ENCODE data around the gene MED16.
"Not testable (repeated sequence)": the region's sequence is repeated elsewhere in the genome, so short reads cannot be mapped to it uniquely, and the experiment has no call there.

The MED16 gene

DNA sequence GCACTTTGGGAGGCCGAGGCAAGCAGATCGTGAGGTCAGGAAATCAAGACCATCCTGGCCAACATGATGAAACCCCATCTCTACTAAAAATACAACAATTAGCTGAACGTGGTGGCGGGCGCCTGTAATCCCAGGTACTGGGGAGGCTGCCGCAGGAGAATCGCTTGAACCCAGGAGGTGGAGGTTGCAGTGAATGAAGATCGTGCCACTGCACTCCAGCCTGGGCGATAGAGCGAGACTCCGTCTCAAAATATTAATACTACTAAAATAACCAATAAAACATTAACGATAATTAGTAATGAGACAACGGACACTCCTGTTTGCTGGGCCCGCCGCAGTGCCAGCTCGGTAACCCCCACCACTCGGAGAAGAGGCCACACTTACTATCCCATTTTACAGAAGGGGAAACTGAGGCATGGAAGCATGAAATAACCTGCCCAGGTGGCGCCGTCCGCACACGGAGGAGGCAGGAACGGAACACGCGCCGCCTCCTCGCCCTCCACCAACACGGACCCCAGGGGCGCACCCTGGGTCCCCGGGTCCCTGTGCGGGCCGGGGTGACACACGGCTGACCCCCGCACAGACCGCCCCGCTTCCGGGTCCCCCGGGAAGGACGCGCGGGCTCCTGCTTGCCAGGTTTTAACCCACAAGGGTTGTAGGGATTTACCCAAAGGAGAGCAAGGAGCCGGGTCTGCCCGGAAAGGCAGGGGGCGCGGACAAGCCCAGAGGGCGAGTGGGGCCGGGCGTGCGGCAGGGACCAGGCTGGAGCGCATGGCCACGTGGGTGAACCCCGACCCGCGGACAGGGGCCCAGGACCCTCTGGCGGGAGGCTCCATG, 18.4 kb upstream of the MED16 start:
- DNase-seq (ENCODE audit: low read depth), result no peak

DNA sequence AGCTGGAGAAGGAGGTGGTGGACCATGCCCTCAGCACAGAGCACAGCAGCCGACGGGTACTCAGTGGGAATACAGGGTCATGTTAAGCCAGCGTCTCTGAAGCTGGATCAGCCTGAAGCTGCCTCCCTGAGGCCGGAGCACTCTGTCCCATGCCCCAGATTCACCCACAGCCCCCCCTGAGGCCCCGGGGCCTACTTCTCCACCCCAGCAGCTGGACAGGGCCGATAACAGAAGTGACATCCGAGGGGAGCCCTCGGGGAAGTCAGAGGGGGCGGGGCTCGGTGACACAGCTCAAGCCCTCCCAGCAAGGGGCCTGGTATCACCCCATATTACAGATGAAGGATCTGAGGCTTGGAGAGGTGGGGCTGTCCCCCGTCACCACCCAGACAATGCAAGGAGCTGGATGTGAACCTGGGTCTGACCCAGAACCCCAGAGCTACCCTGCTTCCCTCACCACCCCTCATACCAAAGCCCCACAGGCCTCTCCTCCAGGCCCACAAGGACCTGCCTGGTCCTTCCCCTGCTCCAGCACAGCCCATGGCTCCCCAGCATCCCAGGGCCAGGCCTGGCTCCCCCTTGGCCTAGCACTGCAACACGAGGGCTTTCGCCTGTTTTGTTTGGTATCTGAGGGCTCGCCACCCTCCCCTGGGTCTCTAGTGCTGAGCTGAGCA, 14.3 kb upstream of the MED16 start:
- DNase-seq (ENCODE audit: low read depth), result no peak

DNA sequence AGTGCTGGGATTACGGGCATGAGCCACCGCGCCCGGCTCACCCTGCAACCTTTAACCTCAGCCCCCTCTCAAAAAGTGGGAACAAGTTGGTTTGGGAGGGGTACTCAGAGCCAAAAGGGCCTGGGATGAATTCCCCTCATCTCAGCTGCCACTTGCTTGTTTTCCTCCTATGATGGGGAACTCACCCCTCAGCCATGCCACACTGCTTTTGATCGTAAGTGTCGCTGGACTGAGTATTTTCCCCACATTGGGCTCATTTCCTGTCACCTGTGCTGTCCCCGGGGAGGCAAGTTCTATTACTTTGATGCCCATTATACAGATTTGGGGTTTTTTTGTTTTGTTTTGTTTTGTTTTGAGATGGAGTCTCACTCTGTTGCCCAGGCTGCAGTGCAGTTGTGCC, 13.5 kb upstream of the MED16 start:
- no peak for DNase-seq (ENCODE audit: low read depth)

DNA sequence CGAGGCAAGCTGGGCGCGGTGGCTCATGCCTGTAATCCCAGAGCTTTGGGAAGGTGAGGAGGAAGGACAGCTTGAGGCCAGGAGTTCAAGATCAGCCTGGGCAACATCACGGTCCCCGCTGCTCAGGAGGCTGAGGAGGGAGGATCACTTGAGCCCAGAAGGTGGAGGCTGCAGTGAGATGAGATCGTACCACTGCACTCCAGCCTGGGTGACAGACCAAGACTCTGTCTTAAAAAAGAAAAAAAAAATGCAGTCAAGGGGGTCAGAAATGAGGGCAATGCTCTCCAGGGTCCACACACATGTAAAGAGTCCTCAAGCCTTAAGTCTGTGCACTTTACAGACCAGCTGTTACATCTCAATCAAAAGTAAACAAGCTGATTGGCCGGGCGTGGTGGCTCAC, 11.6 kb upstream of the MED16 start:
- no peak for DNase-seq (ENCODE audit: low read depth)

DNA sequence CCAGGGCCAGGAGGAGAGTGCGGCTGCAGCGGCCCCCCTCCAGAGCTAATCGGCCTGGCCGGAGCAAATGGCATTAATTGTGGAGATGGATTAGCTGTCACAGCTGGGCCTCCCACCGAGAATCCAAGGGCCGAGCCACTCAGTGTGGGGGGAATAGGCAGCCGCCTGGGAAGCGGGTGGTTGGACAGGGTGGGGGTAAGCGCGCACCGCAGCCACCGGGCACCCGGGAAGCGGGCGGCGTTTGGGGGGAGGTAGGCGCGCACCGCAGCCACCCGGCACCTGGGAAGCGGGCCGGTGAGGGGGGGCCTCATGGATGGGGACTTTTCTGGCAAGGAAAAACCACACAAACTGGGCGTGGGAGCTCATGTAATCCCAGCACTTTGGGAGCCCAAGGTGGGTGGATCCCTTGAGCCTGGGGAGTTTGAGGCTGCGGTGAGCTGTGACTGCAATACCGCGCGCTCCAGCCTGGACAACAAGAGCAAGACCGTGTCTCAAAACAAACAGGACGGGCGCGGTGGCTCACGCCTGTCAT, 10.3 kb upstream of the MED16 start:
- DNase-seq (ENCODE audit: low read depth), result no peak

DNA sequence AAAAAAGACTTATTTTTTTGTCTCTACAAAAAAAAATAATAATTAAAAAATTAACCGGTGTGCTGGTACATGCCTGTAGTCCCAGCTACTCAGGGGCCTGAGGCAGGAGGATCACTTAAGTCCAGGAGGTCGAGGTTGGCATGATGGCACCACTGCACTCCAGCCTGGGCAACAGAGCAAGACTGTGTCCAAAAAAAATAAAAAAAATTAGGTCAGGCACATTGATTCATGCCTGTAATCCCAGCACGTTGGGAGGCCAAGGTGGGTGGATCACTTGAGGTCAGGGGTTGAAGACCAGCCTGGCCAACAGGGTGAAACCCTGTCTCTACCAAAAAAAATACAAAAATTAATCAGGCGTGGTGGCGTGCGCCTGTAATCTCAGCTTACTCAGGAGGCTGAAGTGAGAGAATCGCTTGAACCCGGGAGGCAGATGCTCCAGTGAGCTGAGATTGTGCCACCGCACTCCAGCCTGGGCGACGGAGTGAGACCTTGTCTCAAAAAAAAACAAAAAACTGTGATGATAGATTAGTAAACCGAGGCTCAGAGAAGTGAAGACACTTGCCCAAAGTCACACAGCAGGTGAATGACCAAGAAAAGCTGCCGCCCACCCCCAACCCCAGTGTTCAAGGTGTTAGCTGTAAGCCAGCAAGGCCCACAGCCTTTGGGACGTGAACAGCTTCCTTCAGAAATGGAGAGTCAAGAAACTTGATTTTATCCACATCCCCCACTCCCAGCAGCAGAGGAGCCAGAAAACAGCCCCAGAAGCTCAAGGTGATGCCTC, 9.6 kb upstream of the MED16 start:
- no peak for DNase-seq (ENCODE audit: low read depth)

DNA sequence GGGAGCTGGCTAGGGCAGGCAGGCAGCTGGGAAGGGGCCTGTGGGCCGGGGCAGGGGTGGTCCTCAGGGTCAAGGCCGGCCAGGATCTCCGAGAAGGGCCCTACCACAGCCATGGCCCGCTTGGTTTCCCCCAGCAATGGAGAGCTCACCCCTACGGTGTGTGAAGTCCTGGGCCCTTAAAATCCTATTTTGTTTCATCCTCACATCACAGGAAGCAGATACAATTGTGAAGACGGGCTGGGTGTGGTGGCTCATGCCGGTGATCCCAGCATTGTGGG, 9.0 kb upstream of the MED16 start:
- no peak for DNase-seq (ENCODE audit: low read depth)

DNA sequence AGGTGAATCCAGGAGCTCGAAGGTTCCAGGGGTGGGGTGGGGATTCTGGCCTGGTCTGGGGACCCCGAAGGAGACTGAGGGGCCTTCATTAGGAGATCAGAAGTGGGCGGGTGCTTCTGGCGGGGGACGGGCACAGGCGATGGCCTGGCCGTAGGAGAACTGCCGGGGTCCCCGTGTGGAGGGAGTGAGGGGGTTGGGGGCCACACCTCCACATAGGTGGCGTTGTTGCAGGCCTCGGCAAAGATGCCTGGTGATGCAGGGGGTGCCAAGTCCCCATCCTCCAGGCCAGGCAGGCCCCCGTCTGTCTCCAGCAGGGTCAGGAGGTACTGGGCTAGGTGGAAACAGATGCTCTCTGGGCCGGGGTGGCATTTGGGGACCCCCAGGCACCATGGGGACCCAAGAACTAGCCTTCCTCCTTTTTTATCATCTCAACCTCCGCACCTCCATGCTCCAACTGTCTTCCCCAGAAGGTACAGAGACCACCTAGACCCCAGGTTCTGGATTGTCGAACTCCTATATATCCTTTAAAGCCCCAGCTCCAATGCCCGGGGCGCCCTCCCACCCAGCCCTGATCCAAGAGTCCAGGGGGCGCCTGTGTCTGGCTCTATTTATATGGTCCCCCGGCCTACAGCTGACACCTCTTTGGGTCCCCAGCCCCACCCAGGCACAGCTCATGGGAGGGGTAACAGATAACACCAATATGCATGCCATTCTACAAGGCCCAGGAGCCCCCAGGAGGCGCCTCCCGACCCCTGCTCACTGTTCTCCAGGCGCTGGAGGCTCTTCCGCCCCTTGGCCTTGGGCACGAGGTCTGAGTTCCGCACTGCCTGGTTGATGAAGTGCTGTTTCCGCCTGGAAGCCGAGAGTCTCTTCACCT, 8.5 kb upstream of the MED16 start:
- no peak for DNase-seq (ENCODE audit: low read depth)

DNA sequence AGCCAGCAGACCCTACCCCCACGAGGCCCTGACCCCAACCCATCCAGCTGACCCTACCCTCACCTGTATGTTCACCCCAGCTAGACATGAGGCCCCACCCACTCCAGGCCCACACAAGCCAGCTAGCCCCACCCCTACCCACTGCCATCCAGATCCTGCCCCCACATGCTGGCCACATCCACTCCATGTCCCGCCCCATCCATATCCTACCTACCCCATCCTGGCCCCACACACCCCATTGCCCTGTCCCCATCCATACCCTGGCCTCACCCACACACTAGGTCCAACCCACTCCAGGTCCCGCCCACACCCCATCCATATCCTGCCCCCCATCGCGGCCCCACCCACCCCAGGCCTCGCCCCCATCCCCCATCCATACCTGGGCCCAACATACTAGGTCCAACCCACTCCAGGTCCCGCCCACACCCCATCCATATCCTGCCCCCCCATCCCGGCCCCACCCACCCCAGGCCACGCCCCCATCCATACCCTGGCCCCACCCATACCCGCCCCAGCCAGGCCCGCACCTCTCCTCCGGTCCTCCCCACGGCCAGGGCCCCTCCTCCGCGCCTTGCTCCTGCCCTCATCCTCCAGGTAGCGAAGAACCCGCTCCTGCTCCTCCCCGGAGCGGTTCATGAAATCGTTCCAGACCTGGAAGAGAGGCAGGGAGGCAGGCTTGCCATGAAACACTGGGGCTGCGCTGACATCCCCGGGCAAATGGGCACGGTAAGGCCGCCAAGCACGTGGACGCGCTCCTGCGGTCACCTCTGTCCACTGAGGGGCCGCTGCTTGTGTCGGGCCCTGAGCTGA, 7.5 kb upstream of the MED16 start:
- DNase-seq (ENCODE audit: low read depth), result no peak

DNA sequence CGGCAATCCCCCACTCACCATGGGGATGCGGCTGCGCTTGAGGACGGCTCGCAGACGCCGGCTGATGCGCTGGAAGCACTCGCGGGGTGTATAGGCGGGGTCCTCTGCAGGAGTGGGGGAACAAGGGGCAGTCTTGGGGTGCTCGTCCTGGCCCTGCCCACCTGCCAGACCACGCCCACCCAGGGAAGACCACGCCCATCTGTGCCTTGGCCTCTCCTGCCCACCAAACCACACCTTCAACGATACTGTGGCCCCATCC, 7.0 kb upstream of the MED16 start:
- no peak for DNase-seq (ENCODE audit: low read depth)

DNA sequence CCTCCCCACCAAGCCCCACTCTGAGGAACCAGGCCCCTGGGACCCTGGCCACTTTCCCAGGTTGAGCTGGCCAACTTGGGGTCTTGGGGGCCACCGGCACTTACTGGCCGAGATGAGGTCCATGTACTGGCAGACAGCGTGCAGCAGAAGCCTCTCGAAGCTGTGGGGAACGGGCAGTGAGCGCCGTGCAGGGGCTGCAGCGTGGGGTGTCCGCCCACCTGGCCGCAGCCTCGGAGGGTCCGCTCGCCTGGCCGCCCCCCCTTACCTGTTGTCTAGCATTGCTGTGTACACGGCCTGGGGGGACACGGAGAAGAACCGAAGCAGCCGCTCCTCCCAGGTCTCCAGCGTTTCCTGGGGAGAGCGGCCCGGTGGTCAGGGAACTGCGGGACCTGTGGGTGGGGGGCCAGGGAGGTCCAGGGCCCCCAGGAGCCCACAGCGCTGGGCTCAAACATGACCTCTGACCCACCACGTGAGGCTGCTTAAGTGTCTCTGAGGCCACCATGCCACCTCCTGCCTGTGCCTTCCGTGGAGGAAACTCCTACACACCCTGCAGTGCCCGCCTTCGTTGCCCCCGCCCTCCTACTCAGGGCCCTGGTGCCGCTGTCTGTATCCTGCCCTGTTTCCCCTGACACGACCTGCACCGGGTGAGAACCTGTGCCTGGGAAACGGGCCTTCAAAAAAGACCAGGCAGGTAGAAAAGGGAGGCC, 6.5 kb upstream of the MED16 start:
- no peak for DNase-seq (ENCODE audit: low read depth)

DNA sequence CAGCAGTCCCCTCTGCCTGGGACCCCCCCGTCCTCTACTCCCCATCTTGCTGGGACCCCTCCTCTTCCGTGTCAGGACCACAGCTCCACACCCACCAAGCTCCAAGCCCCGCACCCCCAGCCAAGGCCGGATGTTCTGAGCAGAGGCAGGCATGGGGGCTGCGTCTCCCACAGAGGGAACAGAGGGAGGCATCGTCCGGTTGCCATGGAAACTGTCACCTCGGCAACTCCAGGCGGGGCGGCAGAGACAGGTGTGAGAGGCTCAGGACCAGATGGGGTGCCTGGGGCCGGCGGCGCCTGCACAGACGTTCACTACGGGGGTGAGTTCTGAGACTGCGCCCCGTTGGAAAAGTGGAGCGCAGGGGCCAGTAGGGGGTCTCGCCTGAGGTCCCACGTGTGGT, 5.7 kb upstream of the MED16 start:
- no peak for DNase-seq (ENCODE audit: low read depth)

DNA sequence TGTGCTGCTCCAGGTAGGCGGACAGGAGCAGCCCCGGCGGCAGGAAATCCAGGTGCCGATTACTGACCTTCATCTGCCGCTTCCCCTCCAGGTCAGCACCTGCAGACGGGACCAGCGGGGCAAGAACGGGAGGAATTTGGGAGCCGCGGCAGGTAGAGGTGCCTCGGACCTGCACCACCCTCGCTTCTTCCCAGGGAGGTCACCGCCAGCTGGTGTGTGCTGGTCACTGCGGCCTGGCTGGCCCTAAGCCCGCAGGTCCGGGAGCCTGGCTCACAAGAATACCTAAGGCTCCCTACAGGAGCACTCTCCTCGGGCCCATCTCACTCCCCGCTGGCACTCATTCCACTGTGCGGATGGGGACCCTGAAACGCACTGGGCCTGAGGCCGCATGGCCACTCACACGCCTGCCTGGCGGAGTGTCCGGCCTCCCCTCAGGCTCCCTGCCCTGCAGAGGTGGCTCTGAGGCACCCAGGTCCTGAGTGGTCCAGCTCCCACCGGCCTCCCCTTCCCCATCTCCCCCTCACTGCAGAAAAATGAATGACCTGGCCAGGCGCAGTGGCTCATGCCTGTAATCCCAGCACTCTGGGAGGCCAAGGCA, 4.6 kb upstream of the MED16 start:
- no peak for DNase-seq (ENCODE audit: low read depth)

DNA sequence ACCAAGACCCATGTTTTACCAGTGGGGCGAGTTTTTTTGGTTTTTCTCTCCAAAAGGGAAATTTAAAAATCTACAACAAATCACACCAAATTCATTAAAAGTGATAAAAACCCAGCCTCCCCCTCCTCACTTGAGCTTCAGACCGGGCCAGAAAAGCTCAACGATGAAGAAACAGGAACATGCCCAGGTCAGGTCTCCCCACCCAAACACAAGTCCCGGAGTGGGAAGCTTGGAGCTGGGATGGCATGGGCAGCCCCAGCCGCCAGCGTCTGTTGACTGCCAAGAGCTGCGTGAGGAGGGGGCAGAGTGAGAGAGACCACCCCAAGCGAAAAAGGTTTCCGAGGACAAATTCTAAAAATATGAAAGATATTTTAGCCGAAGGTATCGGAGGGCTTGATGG, 4.0 kb upstream of the MED16 start:
- no peak for DNase-seq (ENCODE audit: low read depth)

DNA sequence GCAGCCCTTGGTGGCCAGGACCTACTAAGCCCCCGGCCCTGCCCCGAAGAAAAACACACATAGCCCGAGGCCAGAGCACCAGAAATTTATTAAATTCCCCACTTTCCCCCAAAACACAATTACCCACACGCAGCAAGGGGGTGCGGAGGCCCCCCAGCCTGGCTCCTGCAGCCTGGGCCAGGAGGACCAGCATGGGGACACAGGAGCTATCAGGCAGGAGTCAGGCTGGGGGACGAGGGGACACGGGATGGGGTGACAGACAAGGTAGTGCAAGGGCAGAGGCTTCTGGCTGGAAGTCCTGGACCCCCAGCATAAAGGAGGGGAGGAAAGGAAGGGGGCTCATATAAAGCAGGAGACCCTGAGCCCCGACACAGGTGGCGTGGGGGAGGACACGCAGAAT, 3.4 kb upstream of the MED16 start:
- no peak for DNase-seq (ENCODE audit: low read depth)

DNA sequence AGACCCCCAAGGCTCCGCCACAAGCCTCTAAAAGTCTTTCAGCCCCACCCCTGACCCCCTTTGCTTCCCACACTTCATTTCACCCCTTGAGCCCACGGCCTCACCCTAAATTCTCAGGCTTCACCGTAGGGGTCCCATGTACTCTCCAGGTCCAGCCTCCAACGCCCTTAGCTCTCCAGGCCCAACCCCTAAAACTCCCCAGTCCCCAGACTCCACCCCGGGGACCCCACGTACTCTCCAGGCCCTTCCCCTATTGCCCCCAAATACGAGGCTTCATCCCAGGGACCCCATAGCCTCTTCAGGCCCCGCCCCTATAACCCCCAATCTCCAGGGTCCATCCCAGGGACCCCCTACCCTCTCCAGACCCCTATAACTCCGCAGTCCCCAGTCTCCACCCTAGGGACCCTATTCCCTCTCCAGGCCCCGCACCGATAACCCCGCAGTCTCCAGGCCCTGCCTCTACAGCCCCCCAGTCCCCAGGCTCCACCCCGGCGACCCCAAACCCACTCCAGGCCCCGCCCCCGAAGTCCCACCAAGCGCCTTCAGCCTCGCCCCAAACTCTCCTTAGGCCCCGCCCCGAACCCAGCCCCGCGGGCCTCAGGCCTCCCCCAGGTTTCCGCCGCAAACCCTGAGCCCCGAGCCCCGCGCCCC, 619 bp downstream of the MED16 start:
- no peak for DNase-seq (ENCODE audit: low read depth)

DNA sequence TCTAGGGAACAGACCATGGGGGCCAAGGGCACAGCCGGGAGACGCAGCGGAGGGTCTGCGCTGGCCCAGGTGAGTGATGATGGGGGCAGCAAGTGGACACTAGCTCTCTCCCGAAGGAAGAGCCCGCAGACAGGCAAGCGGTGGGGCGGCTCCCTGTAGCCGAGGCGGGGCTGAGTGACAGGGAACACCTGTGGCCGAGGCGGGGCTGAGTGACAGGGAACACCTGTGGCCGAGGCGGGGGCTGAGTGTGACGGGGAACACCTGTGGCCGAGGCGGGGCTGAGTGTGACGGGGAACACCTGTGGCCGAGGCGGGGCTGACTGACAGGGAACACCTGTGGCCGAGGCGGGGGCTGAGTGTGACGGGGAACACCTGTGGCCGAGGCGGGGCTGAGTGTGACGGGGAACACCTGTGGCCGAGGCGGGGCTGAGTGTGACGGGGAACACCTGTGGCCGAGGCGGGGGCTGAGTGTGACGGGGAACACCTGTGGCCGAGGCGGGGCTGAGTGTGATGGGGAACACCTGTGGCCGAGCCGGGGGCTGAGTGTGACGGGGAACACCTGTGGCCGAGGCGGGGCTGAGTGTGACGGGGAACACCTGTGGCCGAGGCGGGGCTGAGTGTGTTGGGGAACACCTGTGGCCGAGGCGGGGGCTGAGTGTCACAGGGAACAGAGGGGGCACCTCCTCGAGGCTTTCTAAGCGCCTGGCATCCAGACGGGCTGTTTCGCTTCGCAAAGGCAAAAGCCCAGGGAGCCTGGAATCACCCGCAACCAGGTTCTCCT, 1.4 kb downstream of the MED16 start:
- DNase-seq (ENCODE audit: low read depth), result not testable (repeated sequence)

DNA sequence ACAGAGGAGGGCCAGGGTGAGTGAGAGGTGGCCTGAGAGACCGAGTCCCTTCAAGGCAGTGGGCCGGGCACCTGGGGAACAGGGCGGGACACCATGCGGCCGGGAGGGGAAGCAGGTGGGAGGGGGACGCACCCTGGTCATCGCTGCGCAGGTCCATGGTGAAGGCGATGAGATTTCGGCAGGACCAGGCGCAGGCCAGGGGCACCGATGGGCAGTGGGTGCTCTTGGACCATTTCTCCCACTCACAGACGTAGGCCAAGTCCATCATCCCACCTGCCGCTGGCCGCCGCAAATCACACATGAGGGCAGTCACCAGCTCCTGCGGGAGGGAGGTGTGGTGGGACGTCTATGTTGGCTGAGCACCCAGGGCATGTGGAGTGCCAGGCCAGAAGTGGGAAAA, 2.2 kb downstream of the MED16 start:
- no peak for DNase-seq (ENCODE audit: low read depth)

DNA sequence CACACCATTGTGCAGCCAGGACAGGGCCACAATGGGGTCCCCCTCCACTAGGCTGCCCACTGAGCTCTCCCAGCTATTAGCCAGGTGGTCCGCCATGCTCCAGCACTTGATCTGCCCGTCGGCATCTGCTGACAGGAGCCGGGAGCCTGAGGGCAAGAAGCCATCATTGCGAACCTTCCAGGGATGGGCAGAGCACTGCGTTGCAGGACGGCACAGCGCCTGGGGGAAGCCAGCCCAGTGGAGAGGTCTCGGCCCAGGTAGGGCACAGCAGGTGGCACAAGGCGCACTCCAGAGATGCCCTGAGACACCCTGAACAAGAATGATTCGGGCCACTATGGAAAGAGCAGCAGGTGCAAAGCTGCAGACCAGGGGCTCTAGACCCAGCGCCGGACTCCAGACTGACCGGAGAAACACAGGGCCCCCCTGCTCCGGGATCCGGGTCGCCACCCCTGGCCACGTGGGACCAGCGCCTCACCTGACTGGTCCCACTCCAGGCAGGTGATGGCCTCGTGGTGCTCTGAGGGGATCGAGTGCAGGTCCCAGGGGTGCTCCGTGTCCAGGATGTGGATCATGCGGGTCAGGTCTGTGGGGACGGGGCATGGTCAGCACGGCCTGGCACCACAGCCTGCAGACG, 3.2 kb downstream of the MED16 start:
- DNase-seq (ENCODE audit: low read depth), result no peak
